Central memory CD8-positive, alpha-beta T cell (primary cell): Measurements from ENCODE around the gene HLF.

Source experiments
- ATAC-seq: fragments of 150-1000 bp; cut with Tn5 transposase; replicated peaks from 2 replicates; pipeline ENCODE4 v1.10.0; 2022; ENCODE audit warnings: mild to moderate bottlenecking, moderate FRiP score, moderate number of reproducible peaks; ENCODE audit not compliant: poor library complexity, severe bottlenecking; ENCODE audit errors: extremely low read depth
- DNase-seq, 2 donors: peaks; one replicate each; pipeline ENCODE4 v3.0.0; 2021; ENCODE audit warnings: low spot score in 2 of 2
- H3K27ac Mint-ChIP-seq: one replicate; pipeline ENCODE4 v1.8.0; 2022; ENCODE audit warnings: low read depth, mild to moderate bottlenecking, moderate library complexity, mixed read lengths
- H3K27me3 Mint-ChIP-seq: one replicate; pipeline ENCODE4 v1.8.0; 2022; ENCODE audit warnings: mixed read lengths
- H3K36me3 Mint-ChIP-seq: one replicate; pipeline ENCODE4 v1.8.0; 2022; ENCODE audit warnings: mild to moderate bottlenecking, moderate library complexity, mixed read lengths; ENCODE audit not compliant: insufficient read depth
- H3K4me1 Mint-ChIP-seq: one replicate; pipeline ENCODE4 v1.8.0; 2022; ENCODE audit warnings: mixed read lengths
- H3K4me3 Mint-ChIP-seq: one replicate; pipeline ENCODE4 v1.8.0; 2022; ENCODE audit warnings: mild to moderate bottlenecking, moderate library complexity, mixed read lengths
- H3K9me3 Mint-ChIP-seq: one replicate; pipeline ENCODE4 v1.8.0; 2022; ENCODE audit warnings: mixed read lengths

The HLF gene

DNA sequence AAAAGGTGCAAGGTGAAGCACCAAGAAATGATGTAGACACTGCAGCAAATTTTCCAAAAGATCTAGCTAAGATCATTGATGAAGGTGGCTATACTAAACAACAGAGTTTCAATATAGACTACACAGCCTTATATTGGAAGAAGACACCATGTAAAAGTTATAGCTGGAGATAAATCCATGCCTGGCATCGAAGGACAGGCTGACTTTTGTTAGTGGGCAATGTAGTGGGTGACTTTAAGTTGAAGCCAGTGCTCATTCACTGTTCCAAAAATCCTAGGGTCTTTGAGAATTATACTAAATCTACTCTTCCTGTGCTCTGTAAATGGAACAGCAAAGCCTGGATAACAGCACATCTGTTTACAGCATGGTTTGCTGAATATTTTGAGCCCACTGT lies 26.4 kb downstream of the HLF start:
- Mint-ChIP-seq H3K4me3 (no peak overlapping the region), H3K27ac (no peak overlapping the region)

DNA sequence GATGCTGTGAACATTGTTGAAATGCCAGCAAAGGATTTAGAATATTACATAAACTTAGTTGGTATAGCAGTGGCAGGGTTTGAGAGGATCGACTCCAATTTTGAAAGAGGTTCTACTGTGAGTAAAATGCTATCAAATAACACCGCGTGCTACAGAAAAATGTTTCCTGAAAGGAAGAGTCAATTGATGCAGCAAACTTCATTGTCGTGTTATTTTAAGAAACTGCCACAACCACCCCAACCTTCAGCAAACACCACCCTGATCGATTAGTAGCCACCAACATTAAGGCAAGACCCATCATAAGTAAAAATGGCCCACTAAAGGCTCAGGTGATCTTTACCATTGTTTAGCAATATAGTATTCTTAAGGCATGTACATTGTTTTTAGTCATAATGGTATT lies 27.3 kb downstream of the HLF start:
- H3K27me3 Mint-ChIP-seq, result no peaks in the 10 kb centered on the region
- H3K9me3 Mint-ChIP-seq, result no peaks in the 10 kb centered on the region
- no peak for ATAC-seq
- H3K4me3 Mint-ChIP-seq, result no peak overlapping the region
- no peak overlapping the region for H3K27ac Mint-ChIP-seq
- no peaks in the 10 kb centered on the region for H3K4me1 Mint-ChIP-seq
- no peak for DNase-seq
- H3K36me3 Mint-ChIP-seq, result no peaks in the 10 kb centered on the region

More for the DNA sequence above, 26.4 kb downstream of the HLF start:
- Mint-ChIP-seq H3K9me3 (no peaks in the 10 kb centered on the region), H3K27me3 (no peaks in the 10 kb centered on the region), H3K4me1 (no peaks in the 10 kb centered on the region), H3K36me3 (no peaks in the 10 kb centered on the region)
- no peak for DNase-seq
- no peak for ATAC-seq

DNA sequence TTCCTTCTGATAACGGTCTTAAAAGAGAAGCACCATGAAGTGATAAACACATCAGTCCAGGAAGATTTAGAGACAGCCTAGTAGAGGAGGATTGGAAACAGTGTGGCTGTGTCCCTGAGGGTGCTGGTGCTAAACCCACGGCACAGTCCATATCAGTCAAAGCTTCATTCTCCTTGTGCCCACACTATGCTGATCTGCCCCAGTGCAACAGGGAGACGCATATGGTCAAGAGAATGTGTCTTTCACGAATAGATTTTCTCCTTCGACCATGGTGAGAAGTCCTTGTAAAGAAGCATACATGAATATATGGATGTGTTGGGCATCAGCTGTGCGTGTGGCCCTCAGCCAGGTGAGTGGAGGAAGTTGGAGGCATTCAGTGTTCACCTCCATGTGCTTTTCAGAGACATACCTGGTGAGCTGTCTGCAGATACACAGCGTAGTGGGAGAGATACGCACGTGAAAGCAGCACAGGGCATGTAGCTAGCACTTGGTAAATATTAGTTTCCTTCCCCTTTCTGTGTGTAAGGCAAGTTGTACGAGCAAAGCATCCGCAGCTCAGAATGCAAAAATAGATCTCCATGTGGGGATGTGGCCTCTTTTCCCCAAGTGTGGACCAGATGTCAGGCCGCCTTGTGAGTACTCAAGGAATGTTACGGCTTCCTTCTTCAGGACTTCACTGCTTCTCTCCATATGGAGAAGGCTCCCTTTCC lies 29.4 kb downstream of the HLF start:
- DNase-seq (no peak), ATAC-seq (no peak)
- Mint-ChIP-seq H3K4me1 (no peaks in the 10 kb centered on the region), H3K36me3 (no peaks in the 10 kb centered on the region), H3K27ac (no peak overlapping the region), H3K27me3 (no peaks in the 10 kb centered on the region), H3K9me3 (no peaks in the 10 kb centered on the region), H3K4me3 (no peak overlapping the region)

DNA sequence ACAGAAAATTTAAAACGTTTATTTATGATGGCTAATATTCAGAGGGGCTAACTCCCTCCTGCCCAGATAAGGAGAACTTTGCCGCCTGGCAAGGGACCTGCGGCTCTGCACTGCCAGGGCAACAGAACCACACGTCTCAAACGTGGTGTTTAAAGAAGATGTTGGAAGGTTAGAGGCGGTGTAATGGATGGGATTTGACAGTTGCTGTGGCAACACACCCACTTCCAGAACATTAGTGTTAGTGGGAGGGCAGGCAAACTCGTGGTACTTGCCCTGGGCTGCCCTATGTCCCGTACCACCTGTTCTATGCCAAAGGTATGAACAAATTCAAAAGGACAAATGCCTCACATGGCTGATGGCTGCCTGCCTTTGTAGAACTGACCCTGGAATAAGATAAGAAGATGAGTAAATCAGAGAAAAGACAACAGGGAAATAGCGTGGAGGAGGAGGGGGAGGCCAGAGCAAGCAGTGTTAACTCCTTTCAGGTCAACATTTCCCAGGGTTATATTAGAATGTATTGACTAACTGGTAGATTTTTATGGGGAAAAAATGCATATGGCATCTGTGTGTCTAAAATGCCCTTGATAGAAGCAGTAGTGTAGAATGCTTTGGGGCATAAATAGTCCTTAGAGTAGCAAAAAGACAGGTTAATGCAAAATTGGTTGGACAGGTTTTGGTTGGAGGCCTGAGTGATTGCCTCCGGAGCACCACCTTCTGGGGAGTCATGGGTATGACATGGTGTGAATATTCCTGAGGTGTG lies 30.8 kb downstream of the HLF start:
- peak; percentile 24 for ATAC-seq
- Mint-ChIP-seq H3K4me3 (no peak overlapping the region), H3K4me1 (no peaks in the 10 kb centered on the region)

DNA sequence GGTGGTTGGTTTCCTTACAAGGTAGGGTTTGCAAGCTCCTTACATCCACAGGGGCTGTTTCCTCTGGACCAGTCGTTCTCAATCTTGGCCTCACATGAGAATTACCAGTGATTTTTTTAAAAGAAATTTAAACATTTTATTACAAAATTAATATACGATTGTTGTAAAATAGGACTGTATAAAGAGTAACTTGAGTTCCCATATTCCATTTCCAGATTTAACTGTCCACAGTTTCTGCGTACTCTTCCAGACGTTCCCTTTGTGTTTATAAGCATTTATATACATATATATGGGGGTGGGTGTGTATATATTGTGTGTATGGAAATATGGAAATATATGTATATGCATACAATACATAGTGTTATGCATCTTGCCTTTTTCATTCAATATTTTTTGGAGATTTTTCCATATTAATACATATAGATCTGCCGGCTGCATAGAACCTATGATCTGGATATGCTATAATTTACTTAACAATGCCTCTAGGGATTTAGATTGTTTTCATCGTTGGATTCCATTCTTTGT lies 31.5 kb downstream of the HLF start:
- DNase-seq (no peak), ATAC-seq (no peak)
- Mint-ChIP-seq H3K4me3 (no peak overlapping the region), H3K9me3 (no peaks in the 10 kb centered on the region), H3K36me3 (no peaks in the 10 kb centered on the region), H3K27ac (no peak overlapping the region), H3K4me1 (no peaks in the 10 kb centered on the region), H3K27me3 (no peaks in the 10 kb centered on the region)

More for the DNA sequence above, 30.8 kb downstream of the HLF start:
- H3K27ac Mint-ChIP-seq, result no peak overlapping the region
- no peaks in the 10 kb centered on the region for H3K27me3 Mint-ChIP-seq
- peak; percentile 17 to 18 for DNase-seq
- no peaks in the 10 kb centered on the region for H3K9me3 Mint-ChIP-seq
- H3K36me3 Mint-ChIP-seq, result no peaks in the 10 kb centered on the region

DNA sequence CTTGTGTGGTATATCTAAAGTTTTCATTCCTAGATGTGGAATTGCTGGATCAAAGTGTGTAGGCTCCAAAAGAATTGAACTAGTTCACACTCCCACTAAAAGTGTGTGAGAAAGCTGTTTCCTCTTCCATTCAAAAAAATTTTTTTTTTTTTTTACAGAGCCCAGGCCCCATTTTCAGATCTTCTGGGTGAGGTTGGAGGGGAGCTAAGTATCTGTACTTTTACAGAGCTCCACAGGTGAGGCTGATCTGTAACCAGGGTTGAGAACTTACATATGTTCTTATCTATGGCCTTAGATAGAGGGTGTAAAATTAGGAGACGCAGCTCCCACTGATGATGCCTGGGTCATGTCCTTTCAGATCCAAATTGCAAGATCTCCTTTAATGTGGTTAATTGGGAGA lies 31.9 kb downstream of the HLF start:
- Mint-ChIP-seq H3K4me1 (no peaks in the 10 kb centered on the region), H3K36me3 (no peaks in the 10 kb centered on the region), H3K27ac (no peak overlapping the region), H3K27me3 (no peaks in the 10 kb centered on the region), H3K9me3 (no peaks in the 10 kb centered on the region), H3K4me3 (no peak overlapping the region)
- no peak for DNase-seq
- no peak for ATAC-seq

DNA sequence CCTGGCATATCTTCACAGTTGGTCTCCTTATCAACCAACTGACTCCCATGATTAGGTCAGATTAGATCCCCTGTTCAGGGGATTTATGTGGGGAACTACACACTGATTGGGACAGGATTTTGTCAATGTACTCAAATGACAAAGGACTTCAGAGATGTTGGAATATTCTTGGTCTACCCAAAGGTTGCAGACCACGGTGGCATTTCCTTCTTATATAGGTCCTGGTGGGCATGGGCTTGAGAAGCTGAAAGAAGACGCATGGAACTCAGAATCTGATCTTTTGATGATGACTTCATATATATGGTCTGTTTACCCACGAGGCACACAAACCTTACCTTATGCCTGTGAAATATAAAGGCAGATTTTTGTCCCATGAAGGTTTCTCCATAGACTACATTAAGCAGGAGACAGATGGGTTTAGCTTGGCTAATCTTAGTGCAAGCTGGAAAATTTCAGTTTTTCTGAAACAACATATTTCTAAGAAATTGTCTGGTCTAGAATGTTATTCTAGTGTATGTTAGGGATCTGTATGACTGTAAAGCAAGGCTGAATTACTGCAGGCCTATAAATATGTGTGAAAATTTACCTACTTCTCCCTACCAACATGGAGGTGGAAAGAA lies 33.5 kb downstream of the HLF start:
- no peaks in the 10 kb centered on the region for H3K27me3 Mint-ChIP-seq
- DNase-seq, result no peak
- H3K27ac Mint-ChIP-seq, result no peak overlapping the region
- H3K4me1 Mint-ChIP-seq, result no peaks in the 10 kb centered on the region
- H3K9me3 Mint-ChIP-seq, result no peaks in the 10 kb centered on the region
- H3K36me3 Mint-ChIP-seq, result no peaks in the 10 kb centered on the region
- H3K4me3 Mint-ChIP-seq, result no peak overlapping the region
- no peak for ATAC-seq

DNA sequence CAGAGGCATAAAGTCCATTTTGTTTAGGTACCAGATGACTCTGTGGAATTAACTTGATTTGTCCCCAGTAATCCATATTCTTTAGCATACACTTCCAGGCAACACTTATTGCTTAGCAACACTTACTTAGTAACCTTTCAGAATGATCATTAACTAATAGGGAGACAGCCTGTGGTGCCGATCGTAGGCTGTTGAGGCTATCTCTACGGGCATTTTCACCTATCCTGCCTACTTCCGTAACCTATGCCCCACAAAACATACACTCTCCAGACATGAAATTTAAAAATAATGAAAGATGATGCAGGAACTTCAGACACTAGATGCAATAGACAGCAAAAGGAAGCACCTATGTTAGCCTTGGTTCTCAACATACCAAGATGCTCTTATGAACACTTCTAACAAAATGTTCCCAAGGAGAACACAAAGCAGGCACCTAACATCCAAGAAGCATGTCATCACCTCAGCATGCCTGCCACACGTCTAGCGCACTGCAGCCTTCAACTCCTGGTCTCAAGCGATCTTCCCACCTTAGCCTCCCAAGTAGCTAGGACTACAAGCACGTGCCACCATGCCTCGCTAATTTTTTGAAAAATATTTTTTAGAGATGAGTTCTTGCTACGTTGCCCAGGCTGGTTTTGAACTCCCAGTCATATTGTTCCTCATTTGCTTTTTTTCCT lies 34.5 kb downstream of the HLF start:
- Mint-ChIP-seq H3K27ac (no peak overlapping the region), H3K9me3 (no peaks in the 10 kb centered on the region), H3K4me3 (no peak overlapping the region), H3K4me1 (no peaks in the 10 kb centered on the region), H3K36me3 (no peaks in the 10 kb centered on the region), H3K27me3 (no peaks in the 10 kb centered on the region)
- ATAC-seq (no peak), DNase-seq (no peak)

DNA sequence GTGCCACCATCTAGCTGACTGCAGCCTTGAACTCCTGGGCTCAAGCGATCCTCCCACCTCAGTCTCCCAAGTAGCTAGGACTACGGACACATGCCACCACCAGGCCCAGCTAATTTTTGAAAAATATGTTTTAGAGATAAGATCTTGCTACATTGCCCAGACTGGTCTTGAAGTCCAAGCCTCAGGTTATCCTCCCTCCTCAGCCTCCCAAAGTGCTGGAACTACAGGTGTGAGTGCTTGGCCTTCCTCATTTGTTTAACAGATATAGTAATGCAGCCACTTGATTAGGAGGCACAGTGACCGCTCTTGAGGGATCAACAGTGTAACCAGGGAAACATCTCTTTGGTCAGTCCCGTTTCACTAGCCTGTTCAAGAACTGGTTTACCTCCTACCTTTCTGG lies 35.1 kb downstream of the HLF start:
- ATAC-seq (no peak), DNase-seq (no peak)
- no peaks in the 10 kb centered on the region for H3K4me1 Mint-ChIP-seq
- no peak overlapping the region for H3K27ac Mint-ChIP-seq
- no peaks in the 10 kb centered on the region for H3K9me3 Mint-ChIP-seq
- no peaks in the 10 kb centered on the region for H3K36me3 Mint-ChIP-seq
- no peak overlapping the region for H3K4me3 Mint-ChIP-seq
- no peaks in the 10 kb centered on the region for H3K27me3 Mint-ChIP-seq

DNA sequence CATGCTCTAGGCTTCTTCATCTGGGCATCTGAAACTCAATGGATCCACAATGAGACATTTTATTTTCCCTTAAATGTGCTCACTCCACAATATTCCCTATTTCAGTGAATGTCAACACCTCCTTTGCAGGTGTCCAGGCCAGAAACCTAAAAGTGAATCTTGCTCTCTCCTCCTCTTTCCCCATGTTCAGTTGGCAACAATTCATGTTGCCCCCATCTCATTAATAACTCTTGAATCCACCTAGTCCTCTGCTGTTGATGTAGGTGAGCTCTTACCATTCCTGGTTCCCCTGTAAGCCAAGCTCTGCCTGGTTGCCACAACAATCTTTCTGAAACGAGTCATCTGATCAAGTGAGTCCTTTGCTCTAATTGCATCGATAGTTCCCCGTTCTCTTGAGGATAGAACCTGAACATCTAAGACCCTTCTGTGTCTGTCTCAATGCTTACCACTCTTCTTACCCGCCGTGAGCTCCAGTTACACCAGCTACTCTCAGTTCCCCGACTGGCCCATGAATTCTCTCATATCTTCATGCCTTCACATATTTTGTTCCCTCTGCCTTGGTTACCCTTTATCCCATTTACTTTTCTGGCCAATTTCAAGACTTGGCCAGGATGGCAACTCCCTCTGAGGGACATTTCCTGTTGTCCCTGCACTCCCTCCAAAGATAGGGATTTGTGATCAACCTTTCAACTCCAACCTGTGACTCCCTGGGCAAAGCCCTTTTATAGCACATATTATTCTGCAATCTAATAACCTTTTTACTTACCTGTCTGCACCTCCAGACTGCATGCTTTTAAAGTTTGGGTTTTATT lies 35.9 kb downstream of the HLF start:
- DNase-seq, result no peak
- Mint-ChIP-seq H3K27ac (no peak overlapping the region), H3K27me3 (no peaks in the 10 kb centered on the region)

DNA sequence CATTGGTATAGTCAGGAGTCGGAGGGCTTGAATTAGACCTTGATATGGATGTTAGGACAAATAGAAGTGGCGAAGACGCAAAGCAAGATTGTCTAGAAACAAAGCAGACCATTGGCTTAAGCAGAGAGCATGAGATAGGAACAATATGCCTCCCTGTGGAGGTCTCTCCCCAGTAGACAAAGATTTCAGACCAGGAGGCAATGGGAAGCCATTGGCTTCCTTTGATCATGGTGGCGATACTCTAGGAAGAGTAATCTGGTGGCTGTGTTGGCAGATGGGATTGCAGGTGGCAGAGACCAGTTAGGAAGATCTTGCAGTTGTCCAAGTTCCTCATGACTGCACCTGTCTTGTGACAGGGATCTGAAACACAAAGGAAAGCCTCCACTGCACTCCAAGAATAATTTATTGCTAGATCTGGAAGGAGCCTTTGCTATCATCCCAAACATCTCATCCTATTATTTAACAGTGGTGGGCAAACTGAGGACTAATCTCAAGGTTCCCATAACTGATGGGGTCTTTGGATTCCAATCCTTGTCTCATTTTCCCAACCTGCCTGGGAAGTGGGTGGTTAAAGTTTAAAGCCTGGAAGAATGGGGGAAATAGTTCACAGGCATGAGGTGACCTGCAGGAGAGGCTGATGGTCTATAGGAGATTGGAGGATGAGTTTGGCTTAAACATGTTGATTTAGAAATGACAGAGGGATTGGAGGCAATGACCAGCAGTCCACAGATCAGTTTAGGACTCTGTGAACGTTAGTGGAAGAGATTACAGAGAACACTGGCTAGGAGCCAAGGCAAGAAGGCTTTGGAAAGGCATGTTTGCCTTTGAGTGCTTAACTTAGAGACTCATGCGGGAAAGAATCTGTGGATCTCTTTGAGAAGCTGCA lies 37.0 kb downstream of the HLF start:
- no peak for DNase-seq

More for the DNA sequence above, 35.9 kb downstream of the HLF start:
- Mint-ChIP-seq H3K36me3 (no peaks in the 10 kb centered on the region), H3K4me1 (no peaks in the 10 kb centered on the region), H3K4me3 (no peak overlapping the region), H3K9me3 (no peaks in the 10 kb centered on the region)
- no peak for ATAC-seq

More for the DNA sequence above, 37.0 kb downstream of the HLF start:
- ATAC-seq, result no peak
- Mint-ChIP-seq H3K27ac (no peak overlapping the region), H3K4me1 (no peaks in the 10 kb centered on the region), H3K4me3 (no peak overlapping the region), H3K27me3 (peaks cover 3% of the 10 kb centered on the region), H3K9me3 (no peaks in the 10 kb centered on the region), H3K36me3 (no peaks in the 10 kb centered on the region)
